ENCODE data around the gene SLC41A1. TPM values are rescaled to one million over a fixed set of nuclear protein-coding genes. Genes with fewer than 3 reads are reported as not detected.

The SLC41A1 gene
- total RNA-seq, 6 donors from 2014 or later, result 17.8 to 35.1 (median 27.3) TPM

DNA sequence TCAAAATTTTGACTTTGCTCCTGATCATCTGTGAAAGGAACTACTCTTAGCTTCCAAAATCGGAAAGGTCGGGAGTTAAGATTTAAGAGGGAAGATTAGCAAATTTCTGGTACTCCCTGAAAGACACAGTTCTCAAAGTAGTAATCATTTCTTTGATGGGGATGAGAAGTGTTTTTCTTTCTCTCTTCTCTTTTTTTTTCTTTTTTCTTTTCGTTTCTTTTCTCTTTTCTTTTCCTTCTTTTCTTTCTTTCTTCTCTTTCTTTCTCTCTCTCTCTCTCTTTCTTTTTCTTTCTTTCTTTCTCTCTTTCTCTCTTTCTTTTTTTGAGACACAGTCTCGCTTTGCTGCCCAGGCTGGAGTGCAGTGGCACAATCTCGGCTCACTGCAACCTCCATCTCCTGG lies 32.7 kb downstream of the SLC41A1 start:
- no peak for DNase-seq
- 87 to 94% methylated on average over 3 to 5 of the region's 5 CpGs for WGBS, 2 donors

DNA sequence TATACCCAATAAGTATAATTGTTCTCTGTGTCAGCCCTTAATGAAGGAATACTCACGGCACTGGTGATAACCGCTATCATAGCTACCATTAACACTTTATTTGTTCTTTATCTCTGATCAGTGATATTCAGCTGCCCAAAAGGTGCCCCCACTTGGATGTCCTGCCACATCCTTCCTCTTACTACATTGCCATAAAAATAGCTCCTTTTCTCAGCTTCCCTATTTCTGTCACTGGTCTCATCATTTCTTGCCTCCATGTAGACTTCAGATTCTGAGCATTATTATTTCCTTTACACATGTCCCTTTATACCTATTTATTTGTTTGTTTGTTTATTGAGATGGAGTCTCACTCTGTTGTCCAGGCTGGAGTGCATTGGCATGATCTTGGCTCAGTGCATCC lies 35.0 kb downstream of the SLC41A1 start:
- TF ChIP-seq POLR2AphosphoS5 (IDR thresholded peaks at IDR 0.05) (no peak), POLR2A (IDR thresholded peaks at IDR 0.05) (no peak), EP300 (IDR thresholded peaks at IDR 0.05) (no peak)
- TF ChIP-seq, protein P1, sequence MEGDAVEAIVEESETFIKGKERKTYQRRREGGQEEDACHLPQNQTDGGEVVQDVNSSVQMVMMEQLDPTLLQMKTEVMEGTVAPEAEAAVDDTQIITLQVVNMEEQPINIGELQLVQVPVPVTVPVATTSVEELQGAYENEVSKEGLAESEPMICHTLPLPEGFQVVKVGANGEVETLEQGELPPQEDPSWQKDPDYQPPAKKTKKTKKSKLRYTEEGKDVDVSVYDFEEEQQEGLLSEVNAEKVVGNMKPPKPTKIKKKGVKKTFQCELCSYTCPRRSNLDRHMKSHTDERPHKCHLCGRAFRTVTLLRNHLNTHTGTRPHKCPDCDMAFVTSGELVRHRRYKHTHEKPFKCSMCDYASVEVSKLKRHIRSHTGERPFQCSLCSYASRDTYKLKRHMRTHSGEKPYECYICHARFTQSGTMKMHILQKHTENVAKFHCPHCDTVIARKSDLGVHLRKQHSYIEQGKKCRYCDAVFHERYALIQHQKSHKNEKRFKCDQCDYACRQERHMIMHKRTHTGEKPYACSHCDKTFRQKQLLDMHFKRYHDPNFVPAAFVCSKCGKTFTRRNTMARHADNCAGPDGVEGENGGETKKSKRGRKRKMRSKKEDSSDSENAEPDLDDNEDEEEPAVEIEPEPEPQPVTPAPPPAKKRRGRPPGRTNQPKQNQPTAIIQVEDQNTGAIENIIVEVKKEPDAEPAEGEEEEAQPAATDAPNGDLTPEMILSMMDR (IDR thresholded peaks at IDR 0.05), result no peak
- H3K4me1 ChIP-seq, result peaks cover 6 to 13% (median 12%) of the 10 kb centered on the region in 4 donors
- H3K9me3 ChIP-seq, result no peaks in the 10 kb centered on the region
- no peak overlapping the region for H3K4me3 ChIP-seq
- no peak overlapping the region for H3K27ac ChIP-seq
- 68 to 74% methylated on average over 2 of the region's 2 CpGs for whole genome bisulfite sequencing, 2 donors
- no peak for DNase-seq
- ATAC-seq (ENCODE audit: low FRiP score in 2 of 2), result no peak
- H3K36me3 ChIP-seq, result no peaks in the 10 kb centered on the region
- H3K27me3 ChIP-seq, result no peaks in the 10 kb centered on the region

More for the DNA sequence above, 32.7 kb downstream of the SLC41A1 start:
- TF ChIP-seq POLR2A (IDR thresholded peaks at IDR 0.05), result no peak
- no peak for TF ChIP-seq POLR2AphosphoS5 (IDR thresholded peaks at IDR 0.05)
- TF ChIP-seq, protein P1 (IDR thresholded peaks at IDR 0.05), result no peak
- TF ChIP-seq EP300 (IDR thresholded peaks at IDR 0.05), result no peak
- H3K36me3 ChIP-seq, result no peaks in the 10 kb centered on the region
- ATAC-seq (ENCODE audit: low FRiP score in 2 of 2), result no peak
- H3K9me3 ChIP-seq, result no peaks in the 10 kb centered on the region
- H3K27me3 ChIP-seq, result no peaks in the 10 kb centered on the region
- H3K4me1 ChIP-seq, result peaks cover 0 to 7% (median 7%) of the 10 kb centered on the region in 4 donors
- no peak overlapping the region for H3K4me3 ChIP-seq
- H3K27ac ChIP-seq, result no peak overlapping the region

DNA sequence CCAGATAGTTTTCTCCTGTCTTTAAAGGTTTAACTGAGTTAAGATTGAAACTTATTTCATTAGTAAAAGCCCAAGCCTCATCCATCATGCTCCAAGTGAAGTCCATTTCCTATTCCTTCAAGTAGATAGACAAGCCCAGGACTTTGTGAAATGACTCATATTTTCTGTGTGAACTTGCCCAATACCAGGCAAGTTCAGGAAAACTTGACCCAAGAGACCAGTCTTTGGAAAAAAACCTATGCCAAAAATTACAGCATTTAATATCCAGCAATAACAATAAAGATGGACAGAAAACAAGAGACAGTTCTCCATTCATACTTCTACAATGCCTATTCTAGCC lies 37.3 kb downstream of the SLC41A1 start:
- TF ChIP-seq, protein P1 (IDR thresholded peaks at IDR 0.05), result no peak
- TF ChIP-seq POLR2AphosphoS5 (IDR thresholded peaks at IDR 0.05) (no peak), POLR2A (IDR thresholded peaks at IDR 0.05) (no peak), EP300 (IDR thresholded peaks at IDR 0.05) (no peak)
- Histone ChIP-seq H3K9me3 (no peaks in the 10 kb centered on the region), H3K36me3 (no peaks in the 10 kb centered on the region), H3K4me3 (peak overlapping the region in 3 of 4 donors; percentile 65 to 81 (median 72)), H3K4me1 (peaks cover 6 to 13% (median 12%) of the 10 kb centered on the region in 4 donors), H3K27me3 (no peaks in the 10 kb centered on the region), H3K27ac (peak overlapping the region in 3 of 4 donors; percentile 79 to 90 (median 86))
- no peak for DNase-seq
- peak; percentile 16 to 52 for ATAC-seq (ENCODE audit: low FRiP score in 2 of 2)

DNA sequence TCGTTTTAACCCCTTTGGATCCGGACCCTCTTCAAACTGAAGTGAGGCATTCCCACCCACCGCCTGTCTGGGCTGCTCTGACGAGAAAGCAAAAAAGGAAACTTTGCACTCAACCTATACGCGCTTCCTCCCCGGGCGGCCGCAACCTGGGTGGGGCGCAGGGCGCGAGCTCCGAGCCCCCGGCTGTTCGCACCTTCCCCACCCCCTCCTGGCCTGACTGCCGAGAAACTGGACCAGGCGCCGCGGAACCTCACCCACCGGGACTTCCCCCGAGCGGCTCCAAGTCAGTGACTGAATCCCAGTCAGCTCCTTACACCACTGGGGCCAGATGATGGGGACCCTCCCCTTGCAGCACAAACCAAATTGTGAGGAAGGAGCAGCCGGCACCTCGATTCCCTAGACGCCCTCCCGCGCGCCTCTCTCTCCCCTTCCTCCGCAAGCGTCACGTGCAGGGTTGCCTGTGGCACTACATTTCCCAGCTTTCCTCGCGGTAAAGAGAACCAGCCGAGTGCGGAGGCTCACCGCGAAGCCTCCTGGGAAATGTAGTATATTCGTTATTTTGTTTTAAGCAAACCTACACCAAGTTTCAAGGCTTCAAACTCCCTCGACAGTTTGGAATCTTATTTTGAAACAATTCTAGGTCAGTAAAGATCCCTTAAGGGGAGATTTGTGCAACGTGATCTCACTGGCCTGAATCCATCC lies 37.8 kb downstream of the SLC41A1 start, which contains the start of gene RAB29:
TSS of gene RAB29 (minus strand) at position 468 of the 702 bp plus-strand sequence. CDS start 526 bp downstream, outside the sequence.
- Histone ChIP-seq H3K4me3 (peak within 1 kb of the TSS; percentile 65 to 82 (median 76)), H3K9me3 (no peaks in the 10 kb centered on the region), H3K4me1 (peaks cover 6 to 13% (median 12%) of the 10 kb centered on the region in 4 donors), H3K27me3 (no peaks in the 10 kb centered on the region), H3K27ac (peak within 1 kb of the TSS; percentile 64 to 90 (median 82)), H3K36me3 (no peaks in the 10 kb centered on the region)
- peak; percentile 47 to 63 (median 58) for TF ChIP-seq POLR2A (IDR thresholded peaks at IDR 0.05)
- TF ChIP-seq, protein P1 (IDR thresholded peaks at IDR 0.05), result peak in 1 of 6 experiments; percentile 26
- no peak for TF ChIP-seq EP300 (IDR thresholded peaks at IDR 0.05)
- TF ChIP-seq POLR2AphosphoS5 (IDR thresholded peaks at IDR 0.05), result peak; percentile 74 to 78
- DNase-seq (peak; percentile 88 to 92), ATAC-seq (ENCODE audit: low FRiP score in 2 of 2) (peak; percentile 94 to 99)
- 0 to 1% methylated on average over 9 to 23 of the region's 40 CpGs for WGBS, 2 donors
